Activated gamma-delta T cell (primary cell): ENCODE measurements around the gene RNF223.
A peak's percentile ranks its signal among the peaks of the same experiment; 100 is the strongest.

Experiments
- DNase-seq: peaks from one replicate; lab custom pipeline; 2025; lab: John Stamatoyannopoulos, UW
- total RNA-seq, 2 donors: gene quantifications; one replicate each; lab custom pipeline; 2026; lab: John Stamatoyannopoulos, UW

The RNF223 gene
- 0.04 to 0.15 reads per million in 2 donors for total RNA-seq

- no peak for DNase-seq
These were observed at the start of gene RNF223 for GRCh38 chr1:1073743-1074587. Gene RNF223, minus strand, starts transcription at chr1:1074306. Its CDS starts 1,740 bp downstream, at chr1:1072566.

GRCh38 chr1:1122981-1123480 lies 48.9 kb upstream of the RNF223 start:
- DNase-seq, result no peak

DNA sequence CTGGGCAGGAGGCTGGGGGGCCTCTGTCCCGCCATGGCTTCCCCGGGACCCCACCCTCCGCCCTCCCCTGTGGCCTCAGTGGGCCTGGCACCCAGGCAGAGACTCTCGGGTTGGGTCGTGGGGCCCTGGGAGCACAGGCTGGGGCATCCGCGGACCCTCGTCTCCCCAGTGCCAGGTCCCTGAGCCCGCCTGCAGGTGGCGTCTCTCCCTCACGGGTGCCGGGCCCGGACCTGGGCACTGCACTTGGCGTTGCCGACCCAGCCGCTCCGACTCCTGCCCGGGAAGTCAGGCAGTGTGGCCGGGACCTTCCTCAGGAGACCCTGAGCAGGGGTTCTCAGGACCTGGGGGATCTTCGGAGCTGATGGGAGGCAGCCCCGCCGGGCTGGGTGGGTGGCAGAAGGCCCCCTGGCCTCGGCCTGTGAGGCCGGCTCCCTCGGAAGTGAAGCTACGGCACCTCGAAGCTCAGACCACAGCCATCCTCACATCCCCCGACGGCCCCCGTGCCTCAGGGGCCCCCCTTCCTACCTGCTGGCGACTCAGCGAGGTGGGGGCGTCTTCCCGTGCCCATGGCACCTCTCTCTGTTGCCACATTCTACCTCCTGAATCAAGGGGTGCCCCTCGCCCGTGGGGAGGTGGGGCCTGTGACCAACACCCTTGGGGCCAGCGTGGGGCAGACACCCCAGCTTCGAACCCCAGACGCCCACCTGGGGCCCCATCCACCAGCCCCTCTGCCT lies 48.1 kb upstream of the RNF223 start:
- DNase-seq, result peak; percentile 60

DNA sequence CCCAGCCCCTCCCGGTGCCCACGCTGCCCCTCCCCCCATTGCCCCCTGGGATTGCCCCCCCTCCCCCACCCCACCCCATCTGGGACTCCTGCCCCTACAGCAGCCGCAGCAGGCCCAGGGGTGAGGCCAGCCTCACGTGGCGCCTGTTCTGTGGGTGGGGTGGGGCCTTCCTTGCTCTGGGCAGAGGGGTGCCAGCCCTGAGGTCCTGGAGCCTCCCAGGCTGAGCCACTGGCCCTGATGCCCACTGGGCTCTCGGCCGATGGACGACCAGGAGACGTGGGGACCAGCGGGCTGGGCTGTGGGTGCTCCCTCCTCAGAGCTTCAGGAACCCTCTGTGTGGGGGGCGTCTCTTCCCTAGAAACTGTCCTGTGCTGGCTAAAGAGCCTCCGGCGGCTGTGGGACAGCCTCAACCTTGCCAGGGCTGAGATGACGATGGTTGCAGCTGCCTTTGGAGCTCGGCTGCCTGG lies 47.5 kb upstream of the RNF223 start:
- DNase-seq, result no peak

DNA sequence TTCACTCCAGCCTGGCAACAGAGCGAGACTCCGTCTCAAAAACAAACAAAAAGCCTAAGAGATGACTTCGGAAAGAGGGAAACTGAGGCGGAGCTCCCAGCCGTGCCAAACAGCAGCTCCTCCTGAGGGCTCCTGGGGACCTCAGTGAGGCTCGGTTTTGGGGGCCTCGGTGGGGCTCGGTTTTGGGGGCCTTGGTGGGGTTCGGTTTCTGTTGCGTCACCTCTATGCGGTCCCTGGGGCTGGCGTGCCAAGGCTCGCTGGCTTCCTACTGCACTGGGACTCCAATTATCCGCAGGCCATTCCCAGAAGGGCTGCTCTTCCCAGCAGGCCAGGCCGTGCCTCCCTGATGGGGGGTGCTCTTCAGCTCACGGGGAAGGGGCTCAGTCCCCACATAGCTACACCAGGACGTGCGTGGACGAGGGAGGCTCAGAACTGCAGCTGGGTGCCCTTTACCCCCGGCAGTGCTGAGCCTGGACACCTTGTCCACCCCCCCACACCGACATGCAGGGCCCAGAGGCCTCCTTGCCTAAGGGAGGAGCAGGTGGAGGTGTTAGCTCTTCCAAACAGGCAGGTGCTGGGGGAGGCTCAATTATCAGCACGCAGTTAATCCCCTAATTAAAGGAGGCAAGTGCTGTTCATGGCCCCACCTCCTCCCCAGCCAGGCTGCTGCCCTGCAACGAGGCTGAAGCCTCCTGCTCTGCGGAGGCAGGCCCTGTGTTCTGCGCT lies 46.9 kb upstream of the RNF223 start:
- DNase-seq, result no peak

GRCh38 chr1:1120096-1120495 lies 46.0 kb upstream of the RNF223 start:
- no peak for DNase-seq

- no peak for DNase-seq
These were observed 45.3 kb upstream of the RNF223 start for GRCh38 chr1:1119272-1119890.

- no peak for DNase-seq
These were observed 44.7 kb upstream of the RNF223 start for GRCh38 chr1:1118876-1119220.

DNA sequence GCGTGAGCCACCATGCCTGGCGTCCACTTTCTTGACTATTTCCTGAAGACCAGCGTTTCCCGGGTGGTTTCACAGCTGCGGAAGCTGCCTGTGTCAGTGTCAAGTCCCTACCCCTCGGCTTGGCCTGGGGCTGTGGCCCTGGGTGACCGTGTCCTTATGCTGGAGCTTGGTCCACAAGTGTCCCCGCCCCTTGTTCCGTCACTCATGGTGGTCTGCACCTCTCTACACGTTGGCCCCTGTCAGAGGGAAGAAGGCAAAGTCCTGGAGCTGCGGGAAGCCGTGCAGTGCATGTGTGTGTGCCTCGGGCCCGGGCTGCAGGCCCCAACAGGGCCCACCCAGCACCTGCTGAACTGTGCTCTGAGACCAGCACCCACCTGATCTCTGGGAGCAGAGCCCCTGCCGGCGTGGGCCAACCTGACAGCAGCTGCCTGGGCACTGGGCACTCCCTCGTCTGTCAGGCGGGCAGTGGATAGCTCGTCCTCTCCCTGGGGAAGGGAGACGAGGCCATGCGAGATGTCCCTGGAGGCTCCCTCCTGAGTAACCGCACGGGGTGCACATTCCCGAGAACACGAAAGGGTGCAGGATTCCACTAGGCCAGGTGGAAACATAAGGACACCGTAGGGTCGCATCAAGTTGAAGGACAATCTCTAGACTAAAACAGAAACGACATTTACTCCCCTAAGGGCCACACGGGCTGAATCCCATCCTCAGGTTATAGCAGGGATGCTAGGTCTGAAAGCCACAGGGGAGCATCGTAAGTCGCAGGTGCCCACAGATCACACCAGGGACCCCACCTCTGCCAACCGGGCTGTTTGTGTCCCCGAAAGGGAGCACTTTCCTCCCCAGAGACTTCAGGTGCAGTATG lies 44.1 kb upstream of the RNF223 start:
- no peak for DNase-seq

DNA sequence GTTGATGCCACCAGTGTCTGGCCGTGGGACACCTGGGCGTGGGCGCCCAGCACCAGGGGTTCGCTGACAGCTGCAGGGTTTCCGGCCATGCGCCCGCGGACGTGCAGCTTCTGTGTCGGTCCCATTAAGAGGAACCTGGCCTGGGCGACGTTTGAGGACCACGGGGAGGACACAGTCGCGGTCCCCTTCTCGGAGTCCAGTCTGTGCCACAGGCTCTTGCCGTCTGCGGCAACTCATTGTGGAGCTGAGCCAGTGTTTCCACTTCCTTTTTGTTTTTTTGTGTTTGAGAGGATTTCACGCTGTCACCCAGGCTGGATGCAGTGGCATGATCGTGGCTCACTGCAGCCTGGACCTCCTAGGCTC lies 43.3 kb upstream of the RNF223 start:
- DNase-seq, result no peak

DNA sequence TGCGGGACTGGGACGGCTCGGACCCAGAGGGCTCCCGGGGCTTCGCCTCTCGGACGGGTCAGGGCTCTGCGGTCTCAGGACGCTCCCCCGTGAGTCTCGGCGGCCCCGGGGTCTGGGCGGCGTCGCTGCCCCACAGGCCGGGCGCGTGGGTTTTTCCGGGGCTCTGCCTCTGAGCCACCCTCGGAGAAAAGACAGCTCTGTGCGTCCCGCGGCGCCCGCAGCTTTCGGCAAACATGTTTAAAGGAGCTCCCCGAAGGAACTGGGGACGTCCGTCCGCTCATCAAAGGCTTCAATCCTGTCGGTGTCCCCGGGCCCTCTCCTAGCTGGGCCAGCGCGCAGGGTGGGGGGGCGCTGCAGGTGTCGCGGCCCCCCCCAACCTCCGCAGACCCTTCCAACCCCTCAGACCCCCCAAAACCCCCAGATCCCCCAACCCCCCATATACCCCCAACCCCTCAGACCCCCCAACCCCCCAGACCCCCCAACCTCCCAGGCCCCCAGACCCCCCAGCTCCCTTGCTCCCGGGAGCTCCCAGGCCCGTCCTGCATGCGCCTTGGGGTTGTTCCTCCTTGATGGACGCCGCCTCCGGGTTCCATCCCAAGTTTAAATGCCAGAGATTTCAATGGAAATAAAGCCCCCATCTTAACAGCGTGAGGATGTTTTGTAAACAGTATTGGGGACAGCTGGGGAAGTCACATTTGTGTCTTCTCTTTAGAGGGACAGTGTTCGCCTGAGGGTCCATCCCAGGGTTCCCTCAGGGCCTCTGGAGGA lies 42.8 kb upstream of the RNF223 start:
- no peak for DNase-seq

GRCh38 chr1:1115786-1116700 lies 41.9 kb upstream of the RNF223 start, which contains the start of gene C1orf159:
Gene C1orf159, minus strand, starts transcription at chr1:1116089. Its CDS starts 24,546 bp downstream, at chr1:1091543.
- DNase-seq, result peak; percentile 96

DNA sequence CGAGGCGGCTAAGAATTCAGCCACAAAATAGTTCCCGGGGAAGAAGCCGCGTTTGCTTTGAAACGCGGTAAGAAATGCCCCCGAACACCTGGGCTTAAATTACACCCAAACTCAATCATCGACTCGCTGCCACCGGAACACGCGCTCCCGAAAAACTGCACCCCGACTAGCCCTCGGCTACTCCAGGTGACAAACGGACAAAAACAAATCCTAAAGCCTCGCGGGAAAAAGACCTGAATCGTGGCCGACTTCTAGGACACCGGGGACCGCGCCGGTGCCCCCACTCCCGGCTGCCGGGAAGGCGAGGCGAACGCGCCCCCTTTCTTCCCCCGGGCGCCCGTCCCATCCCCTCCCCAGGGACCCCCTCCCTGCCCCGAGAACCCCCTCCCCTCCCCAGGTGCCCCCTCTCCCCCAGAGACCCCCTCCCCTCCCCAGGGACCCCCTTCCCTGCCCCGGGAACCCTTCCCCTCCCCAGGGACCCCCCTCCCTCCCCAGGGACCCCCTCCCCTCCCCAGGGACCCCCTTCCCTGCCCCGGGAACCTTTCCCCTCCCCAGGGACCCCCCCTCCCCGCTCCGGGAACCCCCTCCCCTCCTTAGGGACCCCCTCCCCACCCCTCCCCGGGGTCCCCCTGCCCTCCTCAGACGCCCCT lies 41.2 kb upstream of the RNF223 start:
- no peak for DNase-seq

- no peak for DNase-seq
These were observed 40.3 kb upstream of the RNF223 start for GRCh38 chr1:1114431-1114830.

GRCh38 chr1:1112237-1112985 lies 38.3 kb upstream of the RNF223 start:
- DNase-seq, result no peak

GRCh38 chr1:1111516-1112236 lies 37.6 kb upstream of the RNF223 start:
- DNase-seq, result no peak

- no peak for DNase-seq
These were observed 36.5 kb upstream of the RNF223 start for GRCh38 chr1:1110561-1110971.
